Measurements from ENCODE around the gene ENDOV. TPM values are rescaled to one million over a fixed set of nuclear protein-coding genes. Genes with fewer than 3 reads are reported as not detected.

The ENDOV gene
- total RNA-seq, 2 experiments from 2014 or later: 12.3 to 13.0 TPM

GRCh38 chr17:80426671-80427326 lies 11.8 kb downstream of the ENDOV start:
- ChIA-PET CTCF (interaction anchor here (0.6 to 1.6 kb wide), 25 partner anchors 10 to 676 kb away, joined by 3 to 11 read pairs (median 4); no protein-coding TSS in a partner anchor), POLR2A (interaction anchor here (0.6 kb wide), 1 partner anchor 49 kb away, joined by 3 read pairs; no protein-coding TSS in a partner anchor)
- Mint-ChIP-seq H3K9me3 (ENCODE audit: low read depth) (no peaks in the 10 kb centered on the region), H3K4me1 (peaks cover 9% of the 10 kb centered on the region), H3K36me3 (ENCODE audit: low read depth) (no peaks in the 10 kb centered on the region), H3K27me3 (no peaks in the 10 kb centered on the region), H3K4me3 (no peak overlapping the region), H3K27ac (no peak overlapping the region)
- intact Hi-C loops (cut with DNase I, micrococcal nuclease): loop anchor here (1.0 to 2.0 kb wide), 7 partner anchors 118 to 674 kb away; partner anchors contain the start of gene RPTOR (in 1 of the 2)
- ATAC-seq (peak; percentile 99), DNase-seq (peak; percentile 93)

GRCh38 chr17:80427366-80428282 lies 12.7 kb downstream of the ENDOV start:
- ATAC-seq (no peak), DNase-seq (no peak)
- no peak overlapping the region for H3K27ac Mint-ChIP-seq
- no peak overlapping the region for H3K4me3 Mint-ChIP-seq
- peaks cover 9% of the 10 kb centered on the region for H3K4me1 Mint-ChIP-seq
- ChIA-PET CTCF (interaction anchor here (0.6 to 1.6 kb wide), 30 partner anchors 8 to 675 kb away, joined by 3 to 11 read pairs (median 3); no protein-coding TSS in a partner anchor), POLR2A (interaction anchor here (0.6 kb wide), 1 partner anchor 48 kb away, joined by 3 read pairs; no protein-coding TSS in a partner anchor)
- H3K27me3 Mint-ChIP-seq: no peaks in the 10 kb centered on the region
- intact Hi-C loops (cut with DNase I, micrococcal nuclease): loop anchor here (1.0 to 2.0 kb wide), 7 partner anchors 117 to 673 kb away; partner anchors contain the start of gene RPTOR (in 1 of the 2)
- H3K36me3 Mint-ChIP-seq (ENCODE audit: low read depth): no peaks in the 10 kb centered on the region
- H3K9me3 Mint-ChIP-seq (ENCODE audit: low read depth): no peaks in the 10 kb centered on the region

GRCh38 chr17:80428363-80428762 lies 13.4 kb downstream of the ENDOV start:
- Mint-ChIP-seq H3K4me1 (peaks cover 9% of the 10 kb centered on the region), H3K9me3 (ENCODE audit: low read depth) (no peaks in the 10 kb centered on the region), H3K27me3 (no peaks in the 10 kb centered on the region), H3K4me3 (no peak overlapping the region), H3K36me3 (ENCODE audit: low read depth) (no peaks in the 10 kb centered on the region), H3K27ac (no peak overlapping the region)
- ChIA-PET POLR2A (no interaction called here), CTCF (interaction anchor here (0.6 to 1.6 kb wide), 8 partner anchors 9 to 675 kb away, joined by 3 to 5 read pairs (median 3); no protein-coding TSS in a partner anchor)
- no peak for DNase-seq
- intact Hi-C loops (cut with DNase I, micrococcal nuclease): no loop called here
- no peak for ATAC-seq

- H3K4me1 Mint-ChIP-seq: peaks cover 9% of the 10 kb centered on the region
- intact Hi-C loops (cut with DNase I, micrococcal nuclease): no loop called here
- ChIA-PET CTCF (interaction anchor here (1.0 kb wide), 1 partner anchor 471 kb away, joined by 3 read pairs; no protein-coding TSS in a partner anchor), POLR2A (no interaction called here)
- DNase-seq (no peak), ATAC-seq (no peak)
- no peaks in the 10 kb centered on the region for H3K9me3 Mint-ChIP-seq (ENCODE audit: low read depth)
- H3K4me3 Mint-ChIP-seq: no peak overlapping the region
- no peaks in the 10 kb centered on the region for H3K27me3 Mint-ChIP-seq
- H3K27ac Mint-ChIP-seq: no peak overlapping the region
- no peaks in the 10 kb centered on the region for H3K36me3 Mint-ChIP-seq (ENCODE audit: low read depth)
These were observed 13.8 kb downstream of the ENDOV start for GRCh38 chr17:80428796-80429195.

GRCh38 chr17:80429356-80430275 lies 14.6 kb downstream of the ENDOV start:
- CTCF ChIA-PET: interaction anchor here (1.2 kb wide), 1 partner anchor 541 kb away, joined by 5 read pairs; no protein-coding TSS in a partner anchor
- intact Hi-C loops (cut with DNase I, micrococcal nuclease): no loop called here
- H3K27me3 Mint-ChIP-seq: no peaks in the 10 kb centered on the region
- no peak overlapping the region for H3K27ac Mint-ChIP-seq
- no peak for DNase-seq
- H3K36me3 Mint-ChIP-seq (ENCODE audit: low read depth): no peaks in the 10 kb centered on the region
- H3K4me3 Mint-ChIP-seq: no peak overlapping the region
- no peaks in the 10 kb centered on the region for H3K9me3 Mint-ChIP-seq (ENCODE audit: low read depth)
- ATAC-seq: no peak
- H3K4me1 Mint-ChIP-seq: peaks cover 9% of the 10 kb centered on the region
- POLR2A ChIA-PET: no interaction called here

- intact Hi-C loops (cut with DNase I, micrococcal nuclease): no loop called here
- no peaks in the 10 kb centered on the region for H3K36me3 Mint-ChIP-seq (ENCODE audit: low read depth)
- ChIA-PET CTCF (interaction anchor here (1.2 kb wide), 1 partner anchor 540 kb away, joined by 5 read pairs; no protein-coding TSS in a partner anchor), POLR2A (no interaction called here)
- ATAC-seq (no peak), DNase-seq (no peak)
- H3K4me1 Mint-ChIP-seq: peaks cover 9% of the 10 kb centered on the region
- no peak overlapping the region for H3K4me3 Mint-ChIP-seq
- H3K27me3 Mint-ChIP-seq: no peaks in the 10 kb centered on the region
- no peak overlapping the region for H3K27ac Mint-ChIP-seq
- no peaks in the 10 kb centered on the region for H3K9me3 Mint-ChIP-seq (ENCODE audit: low read depth)
These were observed 15.7 kb downstream of the ENDOV start for GRCh38 chr17:80430446-80431245.

- Mint-ChIP-seq H3K36me3 (ENCODE audit: low read depth) (no peaks in the 10 kb centered on the region), H3K9me3 (ENCODE audit: low read depth) (no peaks in the 10 kb centered on the region), H3K4me1 (peaks cover 4% of the 10 kb centered on the region), H3K27me3 (no peaks in the 10 kb centered on the region), H3K4me3 (no peak overlapping the region), H3K27ac (no peak overlapping the region)
- CTCF ChIA-PET: interaction anchor here (0.5 kb wide), 1 partner anchor 153 kb away, joined by 3 read pairs; no protein-coding TSS in a partner anchor
- no peak for ATAC-seq
- DNase-seq: no peak
- intact Hi-C loops (cut with DNase I, micrococcal nuclease): no loop called here
- POLR2A ChIA-PET: no interaction called here
These were observed 16.6 kb downstream of the ENDOV start for GRCh38 chr17:80431246-80432195.

- intact Hi-C loops (cut with DNase I, micrococcal nuclease): no loop called here
- no peak for ATAC-seq
- ChIA-PET POLR2A (no interaction called here), CTCF (interaction anchor here (0.6 kb wide), 1 partner anchor 16 kb away, joined by 3 read pairs; no protein-coding TSS in a partner anchor)
- Mint-ChIP-seq H3K36me3 (ENCODE audit: low read depth) (no peaks in the 10 kb centered on the region), H3K4me1 (no peaks in the 10 kb centered on the region), H3K9me3 (ENCODE audit: low read depth) (no peaks in the 10 kb centered on the region), H3K27me3 (no peaks in the 10 kb centered on the region), H3K4me3 (no peak overlapping the region), H3K27ac (no peak overlapping the region)
- DNase-seq: no peak
These were observed 17.5 kb downstream of the ENDOV start for GRCh38 chr17:80432350-80432955.

GRCh38 chr17:80432961-80433550 lies 18.1 kb downstream of the ENDOV start:
- POLR2A ChIA-PET: no interaction called here
- Mint-ChIP-seq H3K27me3 (no peaks in the 10 kb centered on the region), H3K36me3 (ENCODE audit: low read depth) (no peaks in the 10 kb centered on the region), H3K4me3 (no peak overlapping the region), H3K4me1 (no peaks in the 10 kb centered on the region), H3K9me3 (ENCODE audit: low read depth) (no peaks in the 10 kb centered on the region), H3K27ac (no peak overlapping the region)
- intact Hi-C loops (cut with DNase I, micrococcal nuclease): no loop called here
- ATAC-seq (no peak), DNase-seq (no peak)
- CTCF ChIA-PET: interaction anchor here (0.6 kb wide), 1 partner anchor 17 kb away, joined by 3 read pairs; no protein-coding TSS in a partner anchor

Measured in activated CD4-positive, alpha-beta T cell treated with anti-CD3 and anti-CD28 coated beads for 36 hours (primary cell).